SIG-M5 (cell line): ENCODE results near the gene STK25.

Source experiments
- DNase-seq: peaks from one replicate; lab custom pipeline; 2025; lab: John Stamatoyannopoulos, UW

Gene STK25

DNA sequence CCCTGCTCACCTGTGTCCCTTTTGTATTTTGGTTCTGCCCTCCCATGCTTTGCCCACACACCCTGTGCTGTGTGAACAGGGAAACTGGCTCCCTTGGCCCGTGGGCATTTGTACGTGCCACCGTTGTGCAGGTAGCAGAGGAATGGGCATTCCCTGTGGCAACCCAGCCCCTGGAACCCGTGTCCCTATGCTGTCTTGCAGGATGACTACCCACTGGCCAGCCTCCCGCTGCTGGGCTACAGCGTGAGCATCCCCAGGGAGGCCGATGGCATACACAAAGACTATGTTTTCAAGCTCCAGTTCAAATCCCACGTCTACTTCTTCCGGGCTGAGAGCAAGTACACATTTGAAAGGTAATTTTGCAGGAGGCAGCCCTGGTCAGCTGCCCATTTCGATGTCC, 15.3 kb downstream of the STK25 start:
- no peak for DNase-seq

DNA sequence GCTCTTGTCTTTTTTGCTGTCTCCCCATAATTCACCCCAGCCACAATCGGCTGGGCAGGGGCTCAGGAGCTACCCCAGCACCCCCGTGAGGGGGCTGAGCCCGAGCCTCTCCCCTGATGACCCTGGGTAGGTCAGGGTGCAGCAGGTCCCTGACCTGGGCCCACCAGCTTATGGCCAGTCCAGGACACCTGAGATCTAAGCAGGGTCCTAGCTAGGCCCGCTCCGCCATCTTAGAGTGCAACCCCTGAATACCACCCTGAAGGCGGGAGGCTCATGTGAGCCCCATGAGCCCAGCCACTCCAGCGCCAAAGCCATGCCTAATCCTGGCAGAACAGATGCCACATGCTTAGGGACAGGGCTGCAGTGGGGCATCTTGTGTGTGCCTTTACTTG, 16.2 kb downstream of the STK25 start:
- DNase-seq: no peak

DNA sequence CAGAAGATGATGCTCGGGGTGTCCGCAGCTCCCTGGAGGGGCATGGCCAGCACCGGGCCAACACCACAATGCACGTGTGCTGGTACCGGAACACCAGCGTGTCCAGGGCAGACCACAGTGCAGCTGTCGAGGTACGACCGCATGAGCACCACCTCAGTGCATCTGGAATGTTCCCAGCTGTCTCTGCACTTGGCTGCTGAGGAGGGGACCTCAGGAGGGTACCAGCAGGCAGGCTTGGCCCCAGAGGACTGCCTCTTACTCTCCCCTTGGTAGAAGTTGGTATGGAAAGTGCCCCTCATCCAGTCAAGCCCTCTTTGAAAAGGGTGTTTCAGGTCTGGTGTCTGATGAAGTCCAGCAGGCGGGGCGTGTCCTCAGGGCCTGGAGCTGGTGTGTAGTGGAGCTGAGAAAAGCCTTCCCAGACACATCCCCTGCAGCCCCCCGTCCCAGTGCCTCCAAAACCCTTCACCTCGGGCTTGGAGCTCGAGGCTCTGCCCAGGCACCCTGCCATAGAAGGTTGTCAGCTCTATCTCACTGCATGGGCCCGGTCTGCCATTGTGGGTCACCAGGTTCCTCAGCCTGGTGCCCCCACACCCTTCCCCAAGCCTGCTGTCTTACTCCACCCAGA, 16.7 kb downstream of the STK25 start:
- DNase-seq: no peak

DNA sequence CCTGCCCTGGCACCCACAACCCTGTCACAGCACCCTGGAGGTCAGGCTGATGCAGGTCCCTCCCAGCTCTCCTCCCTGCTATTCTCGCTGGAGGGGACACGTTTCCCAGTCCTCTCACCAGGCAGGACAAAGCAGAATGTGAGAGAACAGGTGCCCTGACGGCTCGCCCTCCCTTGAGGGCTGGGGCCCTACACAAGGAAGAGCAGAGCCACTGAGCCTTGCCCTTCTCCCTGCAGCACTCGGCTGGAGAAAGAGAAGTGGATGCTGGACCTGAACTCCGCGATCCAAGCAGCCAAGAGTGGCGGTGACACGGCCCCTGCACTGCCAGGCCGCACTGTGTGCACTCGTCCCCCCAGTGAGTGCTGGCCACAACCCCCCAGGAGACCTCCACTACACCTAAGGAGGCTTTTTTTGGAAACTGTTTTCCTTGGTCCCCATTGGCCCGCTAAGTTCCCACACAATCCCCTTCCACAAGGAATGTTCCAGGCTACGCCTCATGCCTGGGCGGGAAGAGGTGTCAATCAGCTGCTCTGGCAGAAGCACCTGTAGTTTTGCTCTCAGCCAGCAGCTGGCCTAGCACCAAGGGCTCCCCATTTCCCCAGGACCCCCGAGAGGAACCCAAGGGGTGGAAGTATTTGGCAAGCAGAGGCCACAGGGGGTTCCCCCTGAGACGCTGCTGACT, 17.4 kb downstream of the STK25 start:
- DNase-seq: no peak

DNA sequence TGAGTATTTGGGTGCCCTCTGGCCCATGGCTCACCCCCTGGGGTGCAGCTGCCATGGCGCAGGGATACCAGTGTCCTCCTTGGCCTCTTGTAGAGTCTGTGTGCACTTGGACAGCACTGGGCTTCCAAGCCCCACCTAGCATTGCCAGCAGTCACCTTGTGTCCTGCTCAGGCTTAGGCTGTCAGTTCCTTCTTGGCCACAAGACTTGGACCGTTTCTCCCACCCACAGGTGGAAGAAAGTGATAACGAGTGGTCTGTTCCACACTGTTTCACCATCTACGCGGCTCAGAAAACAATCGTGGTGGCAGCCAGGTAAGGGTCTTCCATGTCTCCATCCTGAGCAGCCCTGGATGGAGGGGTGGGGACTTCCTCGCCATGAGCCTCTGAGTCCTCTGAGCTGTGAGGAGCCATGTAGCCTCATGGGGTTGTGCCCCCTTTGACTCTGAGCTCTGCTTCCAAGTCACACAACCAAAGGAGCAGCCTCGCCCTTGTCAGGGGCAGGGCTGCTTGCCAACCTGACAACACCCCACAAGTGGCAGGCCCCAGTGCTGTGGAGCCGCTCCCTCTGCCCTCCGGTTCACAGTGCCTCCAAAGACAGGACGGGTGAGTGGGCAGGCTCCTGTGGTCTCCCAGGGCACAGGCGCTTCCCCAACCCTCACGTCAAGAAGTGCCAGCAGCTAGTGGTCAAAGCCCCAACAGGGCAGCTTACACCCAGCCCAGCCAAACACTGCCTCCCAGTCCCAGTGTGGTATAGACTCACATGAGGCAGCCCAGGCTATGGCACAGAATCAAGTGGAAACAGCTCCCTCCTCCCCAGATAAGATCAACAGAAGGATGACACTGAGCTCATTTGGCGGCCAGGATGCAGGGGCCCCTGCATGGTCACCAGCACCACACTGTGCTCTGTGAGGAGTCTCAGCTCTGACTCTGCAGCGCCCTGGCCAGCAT, 18.4 kb downstream of the STK25 start:
- DNase-seq: no peak

DNA sequence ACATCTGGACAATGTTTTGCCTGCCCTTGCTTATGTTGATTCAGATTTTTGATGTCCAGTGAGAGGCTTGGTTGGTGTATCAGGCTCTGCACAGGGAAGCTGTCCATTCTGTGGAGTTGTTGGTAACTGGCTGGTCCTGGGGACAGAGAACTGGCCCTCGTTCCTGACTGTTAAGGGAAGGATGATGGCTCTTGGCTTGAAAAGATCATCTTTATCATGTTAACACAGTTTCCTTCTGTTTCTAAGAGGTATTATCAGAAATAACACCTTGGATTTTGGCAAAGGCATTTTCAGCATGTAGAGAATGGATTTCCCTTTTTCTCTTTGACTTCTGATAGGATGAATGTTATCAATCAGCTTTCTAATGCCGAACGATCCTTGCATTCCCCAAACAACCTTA, 19.3 kb downstream of the STK25 start:
- no peak for DNase-seq

DNA sequence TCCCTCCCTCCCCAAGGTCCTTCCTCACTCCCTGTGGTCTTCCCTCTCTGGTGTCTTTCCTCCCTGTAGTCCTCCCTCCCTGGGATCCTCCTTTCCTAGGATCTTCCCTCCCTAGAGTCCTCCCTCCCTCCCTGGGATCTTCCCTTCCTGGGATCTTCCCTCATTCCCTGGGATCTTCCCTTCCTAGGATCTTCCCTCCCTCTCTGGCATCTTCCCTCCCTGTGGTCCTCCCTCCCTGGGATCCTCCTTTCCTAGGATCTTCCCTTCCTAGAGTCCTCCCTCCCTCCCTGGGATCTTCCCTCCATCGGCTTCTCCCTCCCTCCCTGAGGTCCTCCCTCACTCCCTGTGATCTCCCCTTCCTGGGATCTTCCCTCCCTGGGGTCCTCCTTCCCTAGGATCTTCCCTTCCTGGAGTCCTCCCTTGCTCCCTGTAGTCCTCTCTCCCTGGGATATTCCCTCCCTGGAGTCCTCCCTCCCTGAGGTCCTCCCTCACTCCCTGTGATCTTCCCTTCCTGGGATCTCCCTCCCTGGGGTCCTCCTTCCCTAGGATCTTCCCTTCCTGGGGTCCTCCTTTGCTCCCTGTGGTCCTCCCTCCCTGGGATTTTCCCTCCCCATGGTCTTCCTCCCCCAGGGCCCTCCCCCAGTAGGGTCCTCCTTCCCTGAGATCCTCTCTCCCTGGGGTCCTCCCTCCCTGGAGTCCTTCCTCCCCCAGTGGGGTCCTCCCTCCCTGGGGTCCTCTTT, 23.0 kb downstream of the STK25 start:
- no peak for DNase-seq

DNA sequence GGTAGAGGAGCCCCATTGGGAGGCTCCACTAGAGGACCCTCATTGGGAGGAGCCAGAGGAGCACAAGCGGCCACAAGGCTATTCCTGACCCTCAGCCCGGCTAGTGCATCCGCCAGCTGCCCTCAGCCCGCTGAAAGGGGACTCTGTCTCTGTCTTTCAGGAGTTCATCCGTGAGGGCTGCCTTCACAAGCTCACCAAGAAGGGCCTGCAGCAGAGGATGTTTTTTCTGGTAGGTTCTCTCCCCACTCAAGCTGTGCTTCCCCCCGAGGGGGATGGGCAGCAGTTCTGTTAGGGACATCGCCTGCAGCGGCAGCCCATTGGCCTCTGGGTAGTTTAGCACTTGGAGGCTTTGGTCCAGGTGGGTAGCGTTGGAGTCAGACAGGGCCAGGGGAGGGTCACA, 25.1 kb downstream of the STK25 start:
- DNase-seq: no peak

DNA sequence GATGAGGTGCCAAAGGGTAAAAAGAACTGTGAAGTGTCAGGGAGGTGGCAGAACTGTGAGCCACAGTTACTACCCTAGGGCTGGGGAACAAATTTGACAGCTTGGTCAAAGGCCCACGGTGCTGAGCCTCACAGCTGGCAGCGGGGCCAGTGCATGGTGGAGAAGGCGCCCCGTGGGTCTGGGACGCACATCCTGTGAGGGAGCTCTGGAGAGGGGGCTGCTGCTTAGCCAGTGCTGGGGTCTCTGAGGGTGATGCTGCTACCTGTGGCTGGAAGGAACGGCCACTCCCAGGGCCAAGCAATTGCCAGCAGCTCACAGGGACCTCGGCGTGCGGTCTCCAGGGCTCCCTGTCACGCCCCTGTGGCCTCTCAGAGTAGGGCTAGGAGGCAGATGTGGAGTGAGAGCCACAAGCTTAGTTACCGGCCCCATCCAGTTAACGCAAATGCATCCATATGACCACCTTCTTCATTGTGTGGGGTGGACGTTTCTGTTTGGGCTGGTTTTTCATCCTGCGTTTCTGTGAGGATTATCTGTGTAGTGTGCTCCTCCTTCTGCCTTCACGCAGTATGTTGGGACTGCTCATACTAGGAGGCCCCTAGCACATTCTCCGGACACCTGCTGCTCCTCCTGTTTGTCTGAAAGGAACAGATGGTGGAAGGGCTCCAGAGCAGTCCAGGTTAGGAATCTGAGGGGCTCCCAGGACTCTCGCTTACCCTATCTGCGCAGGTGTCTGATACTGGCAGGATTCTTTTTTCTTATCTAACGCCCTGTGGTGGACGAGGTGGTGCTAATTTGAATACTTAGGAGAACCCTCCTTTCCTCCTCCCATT, 26.0 kb downstream of the STK25 start:
- DNase-seq: no peak

DNA sequence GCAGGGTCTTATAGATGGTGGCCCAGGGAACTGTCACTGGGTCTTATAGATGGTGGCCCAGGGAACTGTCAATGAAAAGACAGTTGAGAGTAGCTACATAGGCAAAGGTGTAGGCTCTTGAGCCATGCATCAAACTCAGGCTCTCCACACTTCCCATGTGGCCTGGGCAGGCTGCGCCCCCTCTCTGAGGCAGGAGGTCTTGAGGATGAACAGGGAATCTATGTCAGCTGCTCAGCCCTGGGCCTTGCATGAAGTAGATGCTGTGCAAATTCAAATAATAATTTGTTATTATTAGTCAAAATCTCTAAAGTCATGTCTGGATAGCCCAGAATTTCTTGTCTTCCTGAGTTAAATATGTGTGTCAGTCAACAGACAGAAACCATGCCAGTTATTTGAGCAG, 26.7 kb downstream of the STK25 start:
- DNase-seq: no peak

DNA sequence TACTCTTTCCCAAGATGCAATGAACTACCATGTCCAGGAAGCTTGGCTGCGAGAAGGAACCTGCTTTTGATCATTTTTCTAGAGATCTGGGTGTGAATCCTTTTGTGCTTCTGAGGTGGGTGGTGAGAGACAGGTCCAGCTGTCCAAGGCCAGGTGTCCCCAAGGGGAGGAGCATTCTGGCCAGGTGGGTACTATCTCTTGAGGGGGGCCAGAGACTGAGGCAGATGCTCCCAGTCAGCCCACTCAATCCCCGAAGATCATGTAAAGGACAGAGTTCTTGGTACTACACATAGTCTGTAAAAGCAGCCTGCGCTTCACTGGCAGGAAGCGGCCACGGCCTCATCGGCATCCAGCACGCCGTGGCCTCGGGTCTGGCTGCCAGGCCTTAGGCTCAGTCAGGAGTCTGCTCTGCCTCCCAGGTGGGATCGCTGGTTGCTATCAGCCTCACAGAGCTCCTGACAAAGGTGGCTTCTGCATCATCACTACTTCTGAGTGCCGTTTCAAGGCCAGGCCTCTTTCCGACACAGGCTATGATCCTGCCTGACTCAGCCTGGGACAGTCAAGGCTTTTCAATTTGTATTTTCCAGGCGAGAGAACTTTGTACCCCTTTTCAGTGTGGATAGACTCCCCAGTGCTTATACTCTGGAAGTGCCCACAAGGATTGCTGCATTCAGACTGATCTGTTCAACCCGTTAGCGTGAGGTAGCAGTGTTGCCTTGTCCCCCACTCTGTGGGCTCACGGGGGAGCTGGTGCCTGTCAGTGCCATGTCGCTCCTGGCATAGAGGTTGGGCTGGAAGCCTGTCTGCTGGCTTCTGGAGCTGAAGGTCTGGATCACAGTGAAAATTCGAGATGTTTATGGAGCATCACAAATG, 29.1 kb downstream of the STK25 start:
- no peak for DNase-seq

DNA sequence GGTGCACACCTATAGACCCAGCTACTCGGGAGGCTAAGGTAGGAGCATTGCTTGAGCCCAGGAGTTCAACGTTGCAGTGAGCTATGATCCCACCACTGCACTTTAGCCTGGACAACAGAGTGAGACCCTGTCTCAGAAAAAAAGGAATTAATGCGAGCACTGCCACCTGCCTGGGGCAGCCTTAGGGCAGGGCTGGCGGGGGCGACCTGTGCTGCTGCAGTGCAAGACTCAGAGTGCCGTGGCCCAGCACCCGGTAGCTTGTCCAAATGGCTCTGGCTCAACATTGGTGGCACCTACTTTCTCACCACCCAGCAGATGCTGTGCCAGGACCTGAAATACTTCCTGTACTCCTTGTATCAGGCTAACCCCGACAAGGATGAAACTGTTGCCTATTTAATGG, 30.2 kb downstream of the STK25 start:
- DNase-seq: no peak

DNA sequence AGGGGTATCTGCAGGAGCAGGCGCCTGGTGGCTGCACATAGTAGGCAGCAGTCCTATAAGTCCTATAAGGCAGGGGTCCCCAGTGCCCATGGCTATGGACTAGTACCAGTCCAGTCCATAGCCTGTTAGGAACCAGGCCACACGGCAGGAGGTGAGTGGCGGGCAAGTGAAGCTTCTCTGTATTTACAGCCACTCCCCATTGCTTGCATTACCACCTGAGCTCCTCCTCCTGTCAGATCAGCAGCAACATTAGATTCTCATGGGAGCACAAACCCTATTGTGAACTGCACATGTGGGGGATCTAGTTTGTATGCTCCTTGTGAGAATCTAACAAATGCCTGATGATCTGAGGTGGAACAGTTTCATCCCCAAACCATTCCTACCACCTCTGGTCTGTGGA, 33.1 kb downstream of the STK25 start:
- no peak for DNase-seq

DNA sequence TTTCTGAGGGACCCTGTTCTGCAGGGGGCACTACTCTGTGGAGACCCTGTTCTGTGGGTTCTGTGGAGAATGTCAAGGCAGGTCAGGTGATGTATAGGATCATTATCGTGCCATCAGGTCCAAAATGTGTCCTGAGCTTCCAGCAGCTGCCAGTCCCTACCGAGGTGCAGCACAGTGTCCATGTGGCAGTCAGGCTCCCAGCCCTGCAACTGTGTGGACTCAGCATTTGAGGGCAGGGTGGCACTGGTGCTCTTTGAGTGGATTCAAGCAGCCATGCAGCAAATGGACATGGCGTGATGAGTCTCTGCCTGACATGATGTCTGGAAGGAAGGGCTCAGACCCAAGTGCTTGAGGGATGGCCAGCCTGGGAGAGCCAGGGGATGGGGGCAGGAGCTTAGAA, 35.0 kb downstream of the STK25 start:
- no peak for DNase-seq

DNA sequence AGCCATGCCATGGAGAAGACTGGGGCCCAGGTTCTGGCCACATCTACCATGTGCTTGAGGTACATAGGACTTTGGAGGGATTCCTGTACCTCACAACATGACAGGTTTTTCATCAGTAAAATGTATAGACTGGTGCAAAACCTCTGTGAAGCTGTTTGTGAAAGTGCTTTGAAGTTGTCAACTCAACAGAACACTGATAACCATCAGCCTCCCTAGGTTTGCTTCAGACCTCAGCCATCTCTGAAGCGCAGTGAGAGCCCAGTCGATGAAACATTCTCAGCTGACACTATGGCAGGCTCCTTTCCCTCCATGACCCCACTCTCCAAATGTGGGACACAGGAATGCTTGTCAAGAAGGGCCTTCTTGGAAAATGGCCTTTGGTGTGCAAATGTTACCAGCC, 38.6 kb downstream of the STK25 start:
- DNase-seq: no peak

DNA sequence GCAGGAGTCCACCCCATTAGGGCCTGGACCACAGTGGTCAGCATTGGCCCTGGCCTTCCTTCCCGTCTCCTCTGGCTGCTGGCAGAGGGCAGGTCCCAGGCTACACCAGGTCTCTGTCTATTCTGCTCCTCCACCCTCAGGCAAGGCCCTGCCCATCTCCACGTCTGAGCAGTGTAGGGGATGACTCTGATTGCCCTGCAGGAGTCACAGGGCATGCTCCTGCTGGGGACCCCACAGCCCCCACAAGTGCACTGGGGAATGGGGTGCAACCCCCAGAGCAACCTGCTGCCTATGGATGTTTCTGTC, 40.0 kb downstream of the STK25 start:
- DNase-seq: no peak

DNA sequence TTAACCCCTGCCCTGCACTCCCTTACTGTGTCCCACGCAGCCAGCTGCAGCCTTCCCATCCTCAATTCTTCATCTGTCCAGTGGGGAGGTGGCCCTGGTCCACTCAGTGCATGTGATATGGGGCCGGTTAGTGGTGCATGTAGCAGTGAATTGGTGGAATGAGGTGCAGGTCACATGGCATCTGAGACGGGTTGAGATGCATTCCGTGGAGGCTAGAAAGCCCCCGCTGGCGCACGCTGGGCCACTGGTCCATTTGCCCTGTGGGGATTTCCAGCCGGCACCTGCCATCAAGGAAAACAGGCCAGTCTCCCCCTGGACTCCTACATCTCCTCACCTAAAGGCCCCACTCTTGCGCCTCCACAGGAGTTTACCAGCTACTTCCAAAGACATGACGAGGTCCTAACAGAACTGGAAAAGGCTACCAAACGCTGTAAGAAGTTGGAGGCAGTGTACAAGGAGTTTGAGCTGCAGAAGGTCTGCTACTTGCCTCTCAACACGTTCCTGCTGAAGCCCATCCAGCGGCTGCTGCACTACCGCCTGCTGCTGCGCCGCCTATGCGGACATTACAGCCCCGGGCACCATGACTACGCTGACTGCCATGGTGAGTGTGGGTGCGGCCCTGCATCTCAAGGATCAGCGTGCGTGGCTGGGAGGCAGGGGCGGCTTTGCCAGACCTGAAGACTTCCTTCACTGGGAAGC, 40.5 kb downstream of the STK25 start:
- no peak for DNase-seq

DNA sequence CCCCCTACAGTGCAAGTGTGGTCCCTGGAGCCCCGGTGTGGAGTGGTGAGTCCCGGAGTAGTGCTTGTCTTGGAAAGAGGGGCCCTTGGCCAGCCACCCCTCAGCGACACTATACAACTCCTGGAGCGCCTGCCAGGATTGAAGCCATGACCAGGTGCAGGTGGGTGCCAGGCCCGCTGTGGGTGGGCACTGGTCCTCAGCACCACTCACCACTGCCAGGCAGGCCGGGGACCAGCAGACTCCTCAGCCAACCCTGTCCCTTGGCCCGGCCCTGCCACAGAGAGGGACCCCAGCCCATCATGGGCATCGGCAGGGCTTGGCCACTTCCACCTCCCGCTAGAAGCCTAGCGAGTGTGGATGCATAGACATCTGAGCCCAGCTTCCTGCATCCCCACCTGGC, 42.2 kb downstream of the STK25 start:
- no peak for DNase-seq

DNA sequence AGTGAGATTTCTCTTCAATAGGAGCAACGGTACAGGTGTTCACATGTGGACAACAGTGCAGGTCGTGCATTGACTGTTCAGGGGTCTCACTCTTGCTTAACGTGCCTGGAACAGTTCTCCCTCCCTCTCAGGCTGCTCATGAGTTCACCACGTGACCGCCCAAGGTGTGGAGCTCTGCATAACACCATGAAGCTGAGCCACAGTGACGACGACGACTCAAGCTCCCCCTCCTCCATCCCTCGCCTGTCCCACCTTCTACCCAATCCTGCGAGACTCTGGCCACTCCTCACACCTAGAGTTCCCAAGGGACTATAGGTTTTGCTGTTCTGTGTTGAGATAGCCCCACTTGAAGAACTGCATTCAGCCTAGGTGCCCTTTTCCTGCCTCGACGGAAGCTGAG, 42.8 kb downstream of the STK25 start:
- no peak for DNase-seq
